IMR-90 (cell line): ENCODE measurements around the gene GPC5. TPM values are rescaled to one million over a fixed set of nuclear protein-coding genes. Genes with fewer than 3 reads are reported as not detected.

ENCODE experiments used
- ATAC-seq: fragments of 200-7000 bp; cut with Tn5 transposase; 2 replicates; pipeline ENCODE4 v1.9.1; 2020; ENCODE audit warnings: low read depth, mild to moderate bottlenecking, moderate library complexity
- BruUV-seq: library from RNA; stranded (reverse); fragments of 400-500 nt; replicated peaks from 2 replicates; lab custom pipeline; 2021; lab: Mats Ljungman, UMichigan
- CTCF ChIA-PET: fragments of 300-600 bp; formaldehyde crosslinking; extraction: SDS; loops from one replicate; lab custom pipeline; 2021; ENCODE audit warnings: antibody characterized with exemption; lab: Yijun Ruan, JAX
- POLR2A ChIA-PET: fragments of 300-600 bp; sonication (Branson Sonifier 250); formaldehyde crosslinking; loops from one replicate; lab custom pipeline; 2022; ENCODE audit warnings: antibody characterized with exemption; ENCODE audit not compliant: unreplicated experiment; lab: Charles Lee
- DNase-seq: peaks from one replicate; pipeline ENCODE4 v3.0.0; 2013
- H2AFZ ChIP-seq: replicated peaks from 2 replicates; pipeline ENCODE3; 2013; ENCODE audit warnings: low read length, mild to moderate bottlenecking; ENCODE audit not compliant: poor library complexity
- H2AK5ac ChIP-seq: 2 replicates; pipeline ENCODE4 v1.6.1; 2013; ENCODE audit warnings: low read depth, low read length, inconsistent platforms
- H2AK9ac ChIP-seq: replicated peaks from 2 replicates; pipeline ENCODE3; 2013; ENCODE audit warnings: mild to moderate bottlenecking, low read depth, low read length, moderate library complexity; ENCODE audit not compliant: poor library complexity
- H2BK120ac ChIP-seq: 2 replicates; pipeline ENCODE4 v1.6.1; 2013; ENCODE audit warnings: low read depth, low read length, inconsistent platforms
- H2BK15ac ChIP-seq: 3 replicates; pipeline ENCODE4 v1.6.1; 2013; ENCODE audit warnings: low read depth, low read length, inconsistent platforms
- H2BK20ac ChIP-seq: 2 replicates; pipeline ENCODE4 v1.6.1; 2013; ENCODE audit warnings: low read depth, mild to moderate bottlenecking, inconsistent platforms, low read length, moderate library complexity
- H2BK5ac ChIP-seq: 2 replicates; pipeline ENCODE4 v1.6.1; 2013; ENCODE audit warnings: mild to moderate bottlenecking, low read depth, low read length, inconsistent platforms; ENCODE audit not compliant: poor library complexity, severe bottlenecking
- H3K14ac ChIP-seq: replicated peaks from 2 replicates; pipeline ENCODE4 v1.6.1; 2013; ENCODE audit warnings: low read depth, low read length, inconsistent platforms
- H3K18ac ChIP-seq: 2 replicates; pipeline ENCODE4 v1.6.1; 2013; ENCODE audit warnings: low read depth, low read length, control low read depth
- H3K23ac ChIP-seq: 2 replicates; pipeline ENCODE4 v1.6.1; 2013; ENCODE audit warnings: low read depth, low read length, inconsistent platforms
- H3K27ac ChIP-seq: 2 replicates; pipeline ENCODE4 v1.5.1; 2013; ENCODE audit warnings: mild to moderate bottlenecking, control low read depth, low read length; ENCODE audit not compliant: insufficient read depth
- H3K27me3 ChIP-seq: 2 replicates; pipeline ENCODE4 v1.6.1; 2013; ENCODE audit warnings: low read length; ENCODE audit not compliant: control insufficient read depth, insufficient read depth
- H3K36me3 ChIP-seq: 2 replicates; pipeline ENCODE4 v1.6.1; 2013; ENCODE audit warnings: low read length, mixed read lengths; ENCODE audit not compliant: control insufficient read depth, insufficient read depth
- H3K4ac ChIP-seq: 2 replicates; pipeline ENCODE4 v1.6.1; 2013; ENCODE audit warnings: low read depth, low read length, inconsistent platforms
- H3K4me1 ChIP-seq: 2 replicates; pipeline ENCODE4 v1.6.1; 2013; ENCODE audit warnings: low read length, mixed read lengths; ENCODE audit not compliant: control insufficient read depth, insufficient read depth
- H3K4me2 ChIP-seq: 2 replicates; pipeline ENCODE4 v1.6.1; 2013; ENCODE audit warnings: low read depth, mild to moderate bottlenecking, control low read depth, low read length, moderate library complexity
- H3K4me3 ChIP-seq: 2 replicates; pipeline ENCODE4 v1.5.1; 2013; ENCODE audit warnings: low read depth, mild to moderate bottlenecking, control low read depth, low read length, moderate library complexity; ENCODE audit not compliant: insufficient read depth
- H3K56ac ChIP-seq: 2 replicates; pipeline ENCODE4 v1.6.1; 2013; ENCODE audit warnings: low read length, inconsistent platforms; ENCODE audit not compliant: insufficient read depth; ENCODE audit errors: extremely low read depth
- H3K79me1 ChIP-seq, 2 experiments: 2 replicates each; pipeline ENCODE4 v1.6.1; 2013; ENCODE audit warnings: low read length in 2 of 2, inconsistent platforms in 1 of 2, low read depth in 1 of 2
- H3K9ac ChIP-seq: 2 replicates; pipeline ENCODE4 v1.6.1; 2013; ENCODE audit warnings: low read depth, low read length, control low read depth
- H3K9me1 ChIP-seq: 2 replicates; pipeline ENCODE4 v1.6.1; 2013; ENCODE audit warnings: low read length, inconsistent platforms; ENCODE audit not compliant: insufficient read depth
- H3K9me3 ChIP-seq: 2 replicates; pipeline ENCODE4 v1.6.1; 2013; ENCODE audit warnings: low read length; ENCODE audit not compliant: control insufficient read depth, insufficient read depth
- H4K20me1 ChIP-seq: 2 replicates; pipeline ENCODE4 v1.6.1; 2013; ENCODE audit warnings: low read length, inconsistent platforms; ENCODE audit not compliant: insufficient read depth
- H4K5ac ChIP-seq: 2 replicates; pipeline ENCODE4 v1.6.1; 2013; ENCODE audit warnings: mild to moderate bottlenecking, low read depth, low read length, control low read depth
- H4K8ac ChIP-seq, 2 experiments: 2 replicates each; pipeline ENCODE4 v1.6.1; 2013; ENCODE audit warnings: low read depth in 2 of 2, low read length in 2 of 2, control low read depth in 1 of 2, inconsistent platforms in 1 of 2
- H4K91ac ChIP-seq: 2 replicates; pipeline ENCODE4 v1.6.1; 2013; ENCODE audit warnings: low read depth, low read length, inconsistent platforms; ENCODE audit not compliant: insufficient read depth
- BHLHE40 ChIP-seq: fragments of 150-350 bp; IDR thresholded peaks from 2 replicates; pipeline ENCODE4 v1.6.1; 2016; ENCODE audit warnings: mild to moderate bottlenecking, low read depth, low read length
- CEBPB ChIP-seq: IDR thresholded peaks from 2 replicates; pipeline ENCODE4 v1.6.1; 2012; ENCODE audit warnings: low read depth, low read length, improper control_type of control experiment
- CHD1 ChIP-seq: IDR thresholded peaks from 2 replicates; pipeline ENCODE4 v1.6.1; 2012; ENCODE audit warnings: low read depth, low read length, improper control_type of control experiment
- CTCF ChIP-seq: conservative IDR thresholded peaks from 2 replicates; pipeline ENCODE4 v1.5.1; 2012; ENCODE audit warnings: mild to moderate bottlenecking, low read depth, low read length, improper control_type of control experiment
- FOS ChIP-seq: fragments of 150-350 bp; IDR thresholded peaks from 2 replicates; pipeline ENCODE4 v1.6.1; 2016; ENCODE audit warnings: low read depth, low read length
- MAFK ChIP-seq: IDR thresholded peaks from 2 replicates; pipeline ENCODE4 v1.6.1; 2012; ENCODE audit warnings: low read depth, low read length, improper control_type of control experiment
- MAZ ChIP-seq: IDR thresholded peaks from 2 replicates; pipeline ENCODE4 v1.6.1; 2012; ENCODE audit warnings: low read depth, mild to moderate bottlenecking, low read length, improper control_type of control experiment, moderate library complexity, borderline replicate concordance
- MXI1 ChIP-seq: IDR thresholded peaks from 2 replicates; pipeline ENCODE4 v1.6.1; 2012; ENCODE audit warnings: low read depth, mild to moderate bottlenecking, low read length, moderate library complexity, borderline replicate concordance
- POLR2A ChIP-seq: IDR thresholded peaks from 2 replicates; pipeline ENCODE4 v1.6.1; 2012; ENCODE audit warnings: mild to moderate bottlenecking, low read depth, low read length
- RAD21 ChIP-seq: IDR thresholded peaks from 2 replicates; pipeline ENCODE4 v1.6.1; 2012; ENCODE audit warnings: low read length, improper control_type of control experiment
- RCOR1 ChIP-seq: IDR thresholded peaks from 2 replicates; pipeline ENCODE4 v1.6.1; 2012; ENCODE audit warnings: mild to moderate bottlenecking, low read length, improper control_type of control experiment; ENCODE audit not compliant: insufficient replicate concordance
- RFX5 ChIP-seq: IDR thresholded peaks from 2 replicates; pipeline ENCODE4 v1.8.0; 2012; ENCODE audit warnings: low read depth, mild to moderate bottlenecking, low read length, moderate library complexity
- SMC3 ChIP-seq: fragments of 150-350 bp; IDR thresholded peaks from 2 replicates; pipeline ENCODE4 v1.6.1; 2016; ENCODE audit warnings: low read depth, mild to moderate bottlenecking, antibody characterized with exemption, low read length, moderate library complexity
- WGBS, 2 experiments: methylation state at CpG; one replicate each; pipeline versions ENCODE4 v1.1.5 to v1.1.7; 2013; ENCODE audit warnings: missing lambda C conversion rate in 2 of 2; ENCODE audit not compliant: insufficient read length in 1 of 2; ENCODE audit errors: extremely low coverage in 2 of 2; 5-methylcytosine and 5-hydroxymethylcytosine counted together
- dilution Hi-C: fragments of 300-500 bp; cut with HindIII; formaldehyde crosslinking; loops from one replicate; pipeline ENCODE4 v1.14.3; 2018; ENCODE audit warnings: low sequenced_read_pairs; ENCODE audit not compliant: unreplicated experiment
- in situ Hi-C: fragments of 300-500 bp; cut with MboI; formaldehyde crosslinking; loops from 3 replicates; pipeline ENCODE4 v1.14.3; 2019; ENCODE audit warnings: low sequenced_read_pairs, inconsistent platforms, mixed read lengths
- intact Hi-C: fragments of 100-400 bp; cut with micrococcal nuclease; formaldehyde crosslinking; loops from 2 replicates; pipeline ENCODE4 v1.10.0; 2022
- polyA plus RNA-seq, 3 experiments: library from polyadenylated mRNA; depleted of rRNA; stranded (reverse); fragments of >200 nt; gene quantifications; 2 replicates each; pipeline ENCODE4 v1.2.3, GENCODE V29; 2012; ENCODE audit warnings: low replicate concordance in 1 of 3
- total RNA-seq: library from RNA; depleted of rRNA; stranded (reverse); fragments of >200 nt; gene quantifications from 2 replicates; pipeline ENCODE4 v1.2.3, GENCODE V29; 2012
- TF ChIP-seq, protein P1 (sequence below): fragments of 150-350 bp; IDR thresholded peaks from 2 replicates; pipeline ENCODE4 v1.6.1; 2017; ENCODE audit warnings: mild to moderate bottlenecking, antibody characterized with exemption, low read length, low read depth

GPC5 gene
- total and polyA plus RNA-seq, 2 of the 4 experiments (the other 2 are of a cell fraction), result 0.94 to 1.8 TPM

- BruUV-seq, result no TSS peak
- Histone ChIP-seq H2BK5ac (no peak overlapping the region), H2BK20ac (no peak overlapping the region), H4K8ac (no peak overlapping the region), H3K4me2 (no peak overlapping the region), H3K27ac (no peak overlapping the region), H2AK5ac (no peak overlapping the region), H4K91ac (no peak overlapping the region), H3K36me3 (no peaks in the 10 kb centered on the region), H3K79me1 (no peaks in the 10 kb centered on the region), H3K9me3 (no peaks in the 10 kb centered on the region; the same call in 1 of the 2 replicates), H3K56ac (no peak overlapping the region), H3K4me1 (no peaks in the 10 kb centered on the region), H3K9me1 (no peaks in the 10 kb centered on the region), H3K18ac (no peak overlapping the region), H4K20me1 (no peaks in the 10 kb centered on the region), H2AK9ac (no peak overlapping the region), H4K5ac (no peak overlapping the region), H3K4me3 (no peak overlapping the region), H3K27me3 (no peaks in the 10 kb centered on the region), H3K4ac (no peak overlapping the region), H3K23ac (no peak overlapping the region), H2AFZ (no peak overlapping the region), H3K9ac (no peak overlapping the region), H3K14ac (no peak overlapping the region), H2BK120ac (no peak overlapping the region), H2BK15ac (no peak overlapping the region)
- no peak for TF ChIP-seq MAZ
- no peak for TF ChIP-seq CHD1
- no peak for TF ChIP-seq SMC3
- no peak for TF ChIP-seq MAFK
- TF ChIP-seq RAD21, result no peak
- no peak for TF ChIP-seq POLR2A
- TF ChIP-seq RCOR1, result no peak
- TF ChIP-seq CTCF, result no peak
- TF ChIP-seq, protein P1, sequence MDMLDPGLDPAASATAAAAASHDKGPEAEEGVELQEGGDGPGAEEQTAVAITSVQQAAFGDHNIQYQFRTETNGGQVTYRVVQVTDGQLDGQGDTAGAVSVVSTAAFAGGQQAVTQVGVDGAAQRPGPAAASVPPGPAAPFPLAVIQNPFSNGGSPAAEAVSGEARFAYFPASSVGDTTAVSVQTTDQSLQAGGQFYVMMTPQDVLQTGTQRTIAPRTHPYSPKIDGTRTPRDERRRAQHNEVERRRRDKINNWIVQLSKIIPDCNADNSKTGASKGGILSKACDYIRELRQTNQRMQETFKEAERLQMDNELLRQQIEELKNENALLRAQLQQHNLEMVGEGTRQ, result no peak
- TF ChIP-seq FOS, result no peak
- no peak for TF ChIP-seq CEBPB
- TF ChIP-seq MXI1, result no peak
- TF ChIP-seq BHLHE40, result no peak
- TF ChIP-seq RFX5, result no peak
- no CpG with 5 or more reads among the region's 3 CpGs for WGBS, 2 experiments
- no peak for DNase-seq
- in situ Hi-C loops (no loop called here), dilution Hi-C loops (no loop called here), intact Hi-C loops (no loop called here)
- ChIA-PET POLR2A (no interaction called here), CTCF (no interaction called here)
- ATAC-seq, result no peak
Observed at GRCh38 chr13:92403606-92404005, 1005.2 kb downstream of the GPC5 start.
